MM.1S (cell line): ENCODE measurements around the gene CCDC127.
A peak's percentile ranks its signal among the peaks of the same experiment; 100 is the strongest.
"Not testable (repeated sequence)": the region's sequence is repeated elsewhere in the genome, so short reads cannot be mapped to it uniquely, and the experiment has no call there.

Experiments
- DNase-seq: peaks from one replicate; pipeline ENCODE4 v3.0.0-alpha.2; 2015
- H2AFZ ChIP-seq: fragments of 300-600 bp; sonication (generic); 2 replicates; pipeline ENCODE4 v1.6.0; 2016; ENCODE audit warnings: antibody characterized with exemption, low read length
- H3F3A ChIP-seq: fragments of 300-600 bp; sonication (generic); 2 replicates; pipeline ENCODE4 v1.6.1; 2016; ENCODE audit warnings: mild to moderate bottlenecking, antibody characterized with exemption, low read length, moderate library complexity, mixed read lengths; ENCODE audit not compliant: insufficient read depth
- H3K27ac ChIP-seq: fragments of 300-600 bp; sonication (generic); 2 replicates; pipeline ENCODE4 v1.5.1; 2016; ENCODE audit warnings: mild to moderate bottlenecking, low read length
- H3K27me3 ChIP-seq: fragments of 300-600 bp; sonication (generic); replicated peaks from 2 replicates; pipeline ENCODE4 v1.6.0; 2016; ENCODE audit warnings: low read length; ENCODE audit not compliant: insufficient read depth
- H3K36me3 ChIP-seq: fragments of 300-600 bp; sonication (generic); replicated peaks from 2 replicates; pipeline ENCODE4 v1.6.1; 2016; ENCODE audit warnings: mild to moderate bottlenecking, low read length, mixed read lengths; ENCODE audit not compliant: insufficient read depth
- H3K4me1 ChIP-seq: fragments of 300-600 bp; sonication (generic); 2 replicates; pipeline ENCODE4 v1.6.1; 2016; ENCODE audit warnings: low read length, mixed read lengths
- H3K4me2 ChIP-seq: fragments of 300-600 bp; sonication (generic); 2 replicates; pipeline ENCODE4 v1.6.0; 2016; ENCODE audit warnings: low read depth, low read length
- H3K4me3 ChIP-seq: fragments of 300-600 bp; sonication (generic); 2 replicates; pipeline ENCODE4 v1.5.1; 2016; ENCODE audit warnings: low read length, mixed read lengths
- H3K79me2 ChIP-seq: fragments of 300-600 bp; sonication (generic); 2 replicates; pipeline ENCODE4 v1.6.1; 2016; ENCODE audit warnings: mixed run types, low read length, mixed read lengths
- H3K9ac ChIP-seq: fragments of 300-600 bp; sonication (generic); 2 replicates; pipeline ENCODE4 v1.6.1; 2016; ENCODE audit warnings: low read length, mixed read lengths
- H3K9me2 ChIP-seq: fragments of 300-600 bp; sonication (generic); replicated peaks from 2 replicates; pipeline ENCODE4 v1.6.1; 2016; ENCODE audit warnings: mild to moderate bottlenecking, low read length, mixed read lengths; ENCODE audit not compliant: insufficient read depth
- H3K9me3 ChIP-seq: fragments of 300-600 bp; sonication (generic); replicated peaks from 2 replicates; pipeline ENCODE4 v1.6.1; 2016; ENCODE audit warnings: mild to moderate bottlenecking, low read length, mixed read lengths; ENCODE audit not compliant: insufficient read depth
- H4K20me1 ChIP-seq: fragments of 300-600 bp; sonication (generic); 2 replicates; pipeline ENCODE4 v1.6.1; 2016; ENCODE audit warnings: mild to moderate bottlenecking, low read length, moderate library complexity, mixed read lengths; ENCODE audit not compliant: insufficient read depth
- CTCF ChIP-seq: fragments of 300-600 bp; sonication (generic); IDR thresholded peaks from 2 replicates; pipeline ENCODE4 v1.5.1; 2016; ENCODE audit warnings: antibody characterized with exemption, low read length, mixed read lengths
- EZH2 ChIP-seq: fragments of 300-600 bp; sonication (generic); optimal IDR thresholded peaks from 2 replicates; pipeline ENCODE3; 2017; ENCODE audit warnings: low read depth, mild to moderate bottlenecking, antibody characterized with exemption, low read length, mixed read lengths
- EZH2phosphoT487 ChIP-seq: fragments of 300-600 bp; sonication (generic); IDR thresholded peaks from 2 replicates; pipeline ENCODE4 v1.6.1; 2018; ENCODE audit warnings: antibody characterized with exemption, low read length

Gene CCDC127

GRCh38 chr5:199197-199949 lies 18.6 kb downstream of the CCDC127 start:
- no peaks in the 10 kb centered on the region for H3K27me3 ChIP-seq
- H3K4me2 ChIP-seq = no peak overlapping the region
- no peak overlapping the region for H3K27ac ChIP-seq
- H3F3A ChIP-seq = no peaks in the 10 kb centered on the region
- no peaks in the 10 kb centered on the region for H3K4me1 ChIP-seq
- DNase-seq = no peak
- H3K79me2 ChIP-seq = 0 out of 2 replicates have a peak, but pooled peaks cover 3% of the 10 kb centered on the region
- H3K9me2 ChIP-seq = no peaks in the 10 kb centered on the region
- no peaks in the 10 kb centered on the region; the same call in 1 of the 2 replicates for H3K36me3 ChIP-seq
- no peak overlapping the region for H3K4me3 ChIP-seq
- H2AFZ ChIP-seq = no peak overlapping the region
- no peak overlapping the region for H3K9ac ChIP-seq
- H4K20me1 ChIP-seq = no peaks in the 10 kb centered on the region
- TF ChIP-seq EZH2 = no peak
- no peak for TF ChIP-seq EZH2phosphoT487
- no peak for TF ChIP-seq CTCF
- H3K9me3 ChIP-seq = no peaks in the 10 kb centered on the region

GRCh38 chr5:198516-199196 lies 19.3 kb downstream of the CCDC127 start:
- no peaks in the 10 kb centered on the region for H3K4me1 ChIP-seq
- H3K4me2 ChIP-seq = no peak overlapping the region
- H3K36me3 ChIP-seq = no peaks in the 10 kb centered on the region; the same call in 1 of the 2 replicates
- H3K79me2 ChIP-seq = peaks cover 9% of the 10 kb centered on the region
- H4K20me1 ChIP-seq = no peaks in the 10 kb centered on the region
- H3K9ac ChIP-seq = no peak overlapping the region
- no peaks in the 10 kb centered on the region for H3K9me2 ChIP-seq
- H3K4me3 ChIP-seq = no peak overlapping the region
- H3K9me3 ChIP-seq = no peaks in the 10 kb centered on the region
- TF ChIP-seq EZH2 (no peak), CTCF (no peak), EZH2phosphoT487 (no peak)
- H3K27me3 ChIP-seq = no peaks in the 10 kb centered on the region
- H3F3A ChIP-seq = no peaks in the 10 kb centered on the region; the same call in 1 of the 2 replicates
- H3K27ac ChIP-seq = no peak overlapping the region
- H2AFZ ChIP-seq = no peak overlapping the region
- DNase-seq = no peak

- Histone ChIP-seq H3K9me2 (no peaks in the 10 kb centered on the region), H2AFZ (no peak overlapping the region), H3K9me3 (no peaks in the 10 kb centered on the region), H3K79me2 (peaks cover 16% of the 10 kb centered on the region), H3K4me3 (no peak overlapping the region), H3K27me3 (no peaks in the 10 kb centered on the region), H3K4me1 (no peaks in the 10 kb centered on the region), H4K20me1 (no peaks in the 10 kb centered on the region), H3F3A (no peaks in the 10 kb centered on the region; the same call in 1 of the 2 replicates), H3K36me3 (no peaks in the 10 kb centered on the region; the same call in 1 of the 2 replicates), H3K27ac (no peak overlapping the region), H3K9ac (no peak overlapping the region), H3K4me2 (no peak overlapping the region)
- peak; percentile 5 for DNase-seq
- TF ChIP-seq EZH2 (no peak), EZH2phosphoT487 (no peak), CTCF (no peak)
Observed at GRCh38 chr5:197892-198489, 20.0 kb downstream of the CCDC127 start.

GRCh38 chr5:197031-197430 lies 20.9 kb downstream of the CCDC127 start:
- H3K36me3 ChIP-seq, H3K27me3 ChIP-seq, H2AFZ ChIP-seq, H3K4me1 ChIP-seq, H4K20me1 ChIP-seq, H3K4me3 ChIP-seq, H3K9ac ChIP-seq, H3K9me3 ChIP-seq, H3K9me2 ChIP-seq, H3K27ac ChIP-seq, H3K4me2 ChIP-seq, DNase-seq, H3F3A ChIP-seq: not testable (repeated sequence)
- peaks cover 25% of the 10 kb centered on the region for H3K79me2 ChIP-seq
